Measurements from ENCODE around the gene ZNF654. TPM values are rescaled to one million over a fixed set of nuclear protein-coding genes. Genes with fewer than 3 reads are reported as not detected.

Gene ZNF654
- total RNA-seq, 1 donor from 2014 or later: 9.9 TPM

DNA sequence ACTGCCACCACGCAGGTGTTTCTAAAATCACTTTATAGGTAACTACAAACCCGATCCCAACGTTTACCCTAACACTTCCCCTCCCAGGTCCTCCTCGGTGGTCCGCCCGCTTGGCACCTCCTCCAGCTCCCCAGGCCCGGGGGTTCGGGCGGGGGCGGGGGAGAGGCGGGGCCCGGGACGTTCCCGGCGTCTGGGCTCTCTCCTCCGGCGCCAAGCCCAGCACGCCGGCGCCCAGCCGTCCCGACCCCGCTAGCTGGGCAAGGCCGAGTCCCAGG is 812 bp upstream of the ZNF654 start:
- Mint-ChIP-seq H3K36me3 (ENCODE audit: insufficient read depth) (peaks cover 10% of the 10 kb centered on the region), H3K9me3 (ENCODE audit: low read depth) (no peaks in the 10 kb centered on the region), H3K4me3 (ENCODE audit: low read depth) (peak overlapping the region; percentile 86), H3K27ac (peak overlapping the region; percentile 98), H3K27me3 (no peaks in the 10 kb centered on the region), H3K4me1 (ENCODE audit: low read depth) (peaks cover 18% of the 10 kb centered on the region)
- TF ChIP-seq, protein P1, sequence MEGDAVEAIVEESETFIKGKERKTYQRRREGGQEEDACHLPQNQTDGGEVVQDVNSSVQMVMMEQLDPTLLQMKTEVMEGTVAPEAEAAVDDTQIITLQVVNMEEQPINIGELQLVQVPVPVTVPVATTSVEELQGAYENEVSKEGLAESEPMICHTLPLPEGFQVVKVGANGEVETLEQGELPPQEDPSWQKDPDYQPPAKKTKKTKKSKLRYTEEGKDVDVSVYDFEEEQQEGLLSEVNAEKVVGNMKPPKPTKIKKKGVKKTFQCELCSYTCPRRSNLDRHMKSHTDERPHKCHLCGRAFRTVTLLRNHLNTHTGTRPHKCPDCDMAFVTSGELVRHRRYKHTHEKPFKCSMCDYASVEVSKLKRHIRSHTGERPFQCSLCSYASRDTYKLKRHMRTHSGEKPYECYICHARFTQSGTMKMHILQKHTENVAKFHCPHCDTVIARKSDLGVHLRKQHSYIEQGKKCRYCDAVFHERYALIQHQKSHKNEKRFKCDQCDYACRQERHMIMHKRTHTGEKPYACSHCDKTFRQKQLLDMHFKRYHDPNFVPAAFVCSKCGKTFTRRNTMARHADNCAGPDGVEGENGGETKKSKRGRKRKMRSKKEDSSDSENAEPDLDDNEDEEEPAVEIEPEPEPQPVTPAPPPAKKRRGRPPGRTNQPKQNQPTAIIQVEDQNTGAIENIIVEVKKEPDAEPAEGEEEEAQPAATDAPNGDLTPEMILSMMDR (IDR thresholded peaks at IDR 0.05; ENCODE audit: unreplicated experiment): no peak
- no peak for DNase-seq (ENCODE audit: low spot score, unreplicated experiment)

DNA sequence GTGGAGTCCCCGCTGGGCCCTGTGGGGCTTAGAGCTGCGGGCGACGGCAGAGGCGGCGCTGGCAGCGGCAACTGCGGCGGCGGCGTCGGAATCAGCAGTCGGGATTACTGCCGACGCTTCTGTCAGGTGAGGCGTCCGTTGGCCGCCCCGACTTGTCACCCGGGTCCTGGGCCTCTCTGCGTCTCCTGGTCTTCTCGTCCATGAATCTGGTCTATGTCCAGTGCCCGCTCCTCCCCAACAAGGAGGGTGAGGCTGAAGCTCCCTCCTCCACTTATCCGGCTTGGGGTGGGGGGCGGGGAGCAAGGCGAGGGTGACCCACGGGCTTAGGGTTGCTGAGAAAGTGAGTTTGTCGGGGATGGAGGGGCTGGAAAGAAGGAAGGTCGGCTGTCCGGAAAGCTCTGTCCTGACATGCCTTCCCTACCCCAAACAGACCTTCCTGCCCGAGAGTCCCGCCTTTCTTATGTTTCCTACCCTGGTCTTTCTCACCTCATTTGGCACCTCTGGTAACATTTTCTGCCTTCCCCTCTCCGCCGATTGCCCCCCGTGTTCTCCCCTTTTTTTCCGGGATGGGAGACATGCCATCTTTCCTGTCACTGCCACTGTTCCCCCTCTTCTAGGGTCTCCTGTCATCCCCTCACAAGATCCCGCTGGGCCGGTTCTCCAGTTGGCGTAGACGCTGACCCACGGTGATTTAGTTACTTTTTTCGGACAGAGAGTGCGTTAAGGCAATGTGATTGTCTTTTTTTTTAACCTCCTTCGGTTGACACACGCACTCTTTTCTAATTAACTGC is 520 bp downstream of the ZNF654 start:
- H3K27me3 Mint-ChIP-seq: no peaks in the 10 kb centered on the region
- H3K4me1 Mint-ChIP-seq (ENCODE audit: low read depth): peaks cover 19% of the 10 kb centered on the region
- TF ChIP-seq, protein P1 (IDR thresholded peaks at IDR 0.05; ENCODE audit: unreplicated experiment): no peak
- H3K9me3 Mint-ChIP-seq (ENCODE audit: low read depth): no peaks in the 10 kb centered on the region
- no peak for DNase-seq (ENCODE audit: low spot score, unreplicated experiment)
- peaks cover 10% of the 10 kb centered on the region for H3K36me3 Mint-ChIP-seq (ENCODE audit: insufficient read depth)
- peak overlapping the region; percentile 86 for H3K4me3 Mint-ChIP-seq (ENCODE audit: low read depth)
- peak overlapping the region; percentile 73 for H3K27ac Mint-ChIP-seq

DNA sequence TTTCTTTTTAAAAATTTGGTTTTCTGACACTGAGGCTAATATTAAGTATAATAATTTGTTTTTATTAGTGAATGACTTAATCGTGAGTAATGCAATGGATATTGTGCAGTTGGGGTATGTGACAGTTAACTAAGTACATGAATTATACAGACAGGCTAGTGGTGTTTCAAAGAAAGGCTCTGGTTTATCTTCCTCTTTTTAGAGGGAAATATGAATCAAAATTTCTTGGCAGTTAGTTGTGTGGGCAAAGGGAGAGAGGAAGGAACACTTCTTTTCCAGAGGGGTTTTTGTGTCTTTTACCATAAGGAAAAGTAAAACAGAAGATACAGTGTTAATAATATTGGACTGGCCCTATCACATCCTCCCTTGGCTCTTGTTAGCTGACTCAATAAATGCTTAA is 2.7 kb downstream of the ZNF654 start:
- no peak for DNase-seq (ENCODE audit: low spot score, unreplicated experiment)
- H3K27ac Mint-ChIP-seq: no peak overlapping the region
- TF ChIP-seq, protein P1 (IDR thresholded peaks at IDR 0.05; ENCODE audit: unreplicated experiment): no peak
- H3K36me3 Mint-ChIP-seq (ENCODE audit: insufficient read depth): no peaks in the 10 kb centered on the region
- no peaks in the 10 kb centered on the region for H3K9me3 Mint-ChIP-seq (ENCODE audit: low read depth)
- H3K4me3 Mint-ChIP-seq (ENCODE audit: low read depth): no peak overlapping the region
- H3K4me1 Mint-ChIP-seq (ENCODE audit: low read depth): peaks cover 19% of the 10 kb centered on the region
- H3K27me3 Mint-ChIP-seq: no peaks in the 10 kb centered on the region

DNA sequence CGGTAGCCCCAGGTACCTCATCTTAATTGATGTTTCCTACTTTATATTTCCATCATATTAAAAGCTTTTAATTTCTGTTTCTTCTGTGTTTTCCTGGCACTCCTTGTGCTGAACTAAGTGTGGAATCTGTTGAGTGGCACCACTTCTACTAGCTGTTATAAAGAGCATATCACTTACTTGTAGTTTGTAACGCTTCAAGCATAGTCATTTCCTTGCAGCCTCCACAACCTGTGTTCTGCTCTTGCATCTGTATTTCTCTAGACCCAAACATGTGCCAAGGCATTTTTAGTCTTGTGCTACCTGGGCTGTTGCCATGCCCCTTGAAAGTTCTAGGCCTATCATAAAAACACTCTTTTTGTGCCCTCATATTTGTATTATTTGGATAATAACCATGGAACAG is 16.0 kb downstream of the ZNF654 start:
- no peak for DNase-seq (ENCODE audit: low spot score, unreplicated experiment)
- Mint-ChIP-seq H3K27ac (peak overlapping the region; percentile 4), H3K4me3 (ENCODE audit: low read depth) (no peak overlapping the region), H3K9me3 (ENCODE audit: low read depth) (peaks cover 7% of the 10 kb centered on the region), H3K36me3 (ENCODE audit: insufficient read depth) (peaks cover 10% of the 10 kb centered on the region), H3K4me1 (ENCODE audit: low read depth) (peaks cover 11% of the 10 kb centered on the region), H3K27me3 (no peaks in the 10 kb centered on the region)
- TF ChIP-seq, protein P1 (IDR thresholded peaks at IDR 0.05; ENCODE audit: unreplicated experiment): no peak

DNA sequence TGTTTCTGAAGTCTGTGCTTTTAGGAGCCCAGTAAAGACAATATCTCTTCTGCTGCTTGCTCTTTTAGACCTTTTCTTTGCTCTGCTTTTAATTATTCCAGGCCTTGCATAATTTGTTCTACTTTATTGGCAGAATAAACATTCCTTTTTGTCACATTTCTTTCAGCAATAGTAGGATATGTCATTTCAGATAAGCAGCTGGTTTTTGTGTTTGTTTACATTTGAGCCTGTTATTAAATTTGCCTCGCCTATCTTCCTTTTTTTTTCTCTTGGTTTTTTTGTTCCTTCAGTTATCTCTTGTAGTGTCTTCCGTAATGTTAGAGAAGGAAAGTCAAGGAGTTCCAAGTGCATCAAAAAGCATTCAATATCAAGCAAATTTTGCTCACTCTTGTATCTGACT is 16.4 kb downstream of the ZNF654 start:
- Mint-ChIP-seq H3K4me3 (ENCODE audit: low read depth) (no peak overlapping the region), H3K4me1 (ENCODE audit: low read depth) (peaks cover 11% of the 10 kb centered on the region), H3K9me3 (ENCODE audit: low read depth) (peaks cover 7% of the 10 kb centered on the region), H3K36me3 (ENCODE audit: insufficient read depth) (peaks cover 9% of the 10 kb centered on the region), H3K27me3 (no peaks in the 10 kb centered on the region), H3K27ac (peak overlapping the region; percentile 4)
- DNase-seq (ENCODE audit: low spot score, unreplicated experiment): no peak
- TF ChIP-seq, protein P1 (IDR thresholded peaks at IDR 0.05; ENCODE audit: unreplicated experiment): no peak
